GM12875 (cell line): ENCODE measurements around the gene TMEM132D.

ENCODE experiments used
- H3K4me3 ChIP-seq: one replicate; pipeline ENCODE4 v1.5.1; 2011; ENCODE audit warnings: low read depth, low read length, control low read depth
- CTCF ChIP-seq: IDR thresholded peaks from 2 replicates; pipeline ENCODE4 v1.5.1; 2011; ENCODE audit warnings: low read depth, mild to moderate bottlenecking, control low read depth, inconsistent platforms, low read length, moderate library complexity, borderline replicate concordance; ENCODE audit not compliant: insufficient read depth

Gene TMEM132D

GRCh38 chr12:129772501-129773493 lies 131.0 kb downstream of the TMEM132D start:
- TF ChIP-seq CTCF: no peak
- no peak overlapping the region for H3K4me3 ChIP-seq

GRCh38 chr12:129771238-129771637 lies 132.6 kb downstream of the TMEM132D start:
- no peak overlapping the region for H3K4me3 ChIP-seq
- TF ChIP-seq CTCF: no peak

GRCh38 chr12:129765719-129766118 lies 138.1 kb downstream of the TMEM132D start:
- no peak overlapping the region for H3K4me3 ChIP-seq
- no peak for TF ChIP-seq CTCF

- H3K4me3 ChIP-seq: no peak overlapping the region
- TF ChIP-seq CTCF: no peak
These were observed 141.4 kb downstream of the TMEM132D start for GRCh38 chr12:129762436-129762835.

- no peak overlapping the region for H3K4me3 ChIP-seq
- TF ChIP-seq CTCF: no peak
These were observed 150.2 kb downstream of the TMEM132D start for GRCh38 chr12:129753586-129753985.

GRCh38 chr12:129750421-129750820 lies 153.4 kb downstream of the TMEM132D start:
- H3K4me3 ChIP-seq: no peak overlapping the region
- TF ChIP-seq CTCF: no peak

GRCh38 chr12:129746318-129746717 lies 157.5 kb downstream of the TMEM132D start:
- H3K4me3 ChIP-seq: no peak overlapping the region
- TF ChIP-seq CTCF: no peak
